ENCODE measurements around the gene RBPJL. TPM values are rescaled to one million over a fixed set of nuclear protein-coding genes. Genes with fewer than 3 reads are reported as not detected.

The RBPJL gene
- total and polyA plus RNA-seq, 2 of the 8 experiments (the other 6 are each of a cell fraction or from before 2014, with no cell fraction given), result 0.67 to 1.3 TPM

- TF ChIP-seq E2F6 (IDR thresholded peaks at IDR 0.05) (peak; percentile 72), POLR2AphosphoS5 (IDR thresholded peaks at IDR 0.05; ENCODE audit: low read depth, low read length) (no peak), JUN (IDR thresholded peaks at IDR 0.05; ENCODE audit: low read depth, low read length) (no peak), TBP (IDR thresholded peaks at IDR 0.05; ENCODE audit: low read depth, low read length) (peak; percentile 36; the same call in 1 of the 2 replicates), SIX5 (IDR thresholded peaks at IDR 0.05; ENCODE audit: low read depth, low read length) (no peak), CTBP2 (IDR thresholded peaks at IDR 0.05; ENCODE audit: borderline replicate concordance, insufficient read depth, insufficient read length, low read length) (no peak), JUND (IDR thresholded peaks at IDR 0.05; ENCODE audit: low read length) (0 out of 2 replicates have a peak, but pooled peaks have one; percentile 29), BRCA1 (IDR thresholded peaks at IDR 0.05; ENCODE audit: low read depth, low read length) (no peak), PHF8 (conservative IDR thresholded peaks at IDR 0.05; ENCODE audit: low read depth, low read length) (0 out of 2 replicates have a peak, but pooled peaks have one; percentile 30), TCF12 (IDR thresholded peaks at IDR 0.05; ENCODE audit: low read depth, low read length) (peak; percentile 92; the same call in 1 of the 2 replicates), CTCF (IDR thresholded peaks at IDR 0.05; ENCODE audit: control extremely low read depth in 1 of 3, insufficient read depth in 1 of 3, low read depth in 1 of 3, low read length in 3 of 3) (peak; percentile 87 to 96 (median 95)), EGR1 (IDR thresholded peaks at IDR 0.05; ENCODE audit: borderline replicate concordance, low read depth, low read length) (no peak), MAFK (IDR thresholded peaks at IDR 0.05; ENCODE audit: low read depth, low read length) (no peak), ATF2 (IDR thresholded peaks at IDR 0.05; ENCODE audit: low read length) (no peak), KDM1A (IDR thresholded peaks at IDR 0.05; ENCODE audit: borderline replicate concordance, low read length) (no peak), CBX8 (IDR thresholded peaks at IDR 0.05; ENCODE audit: borderline replicate concordance, low read depth, low read length) (no peak), GTF2F1 (IDR thresholded peaks at IDR 0.05; ENCODE audit: borderline replicate concordance, low read depth, low read length) (no peak), HDAC6 (IDR thresholded peaks at IDR 0.05; ENCODE audit: low read depth, low read length) (no peak), EZH2 (IDR thresholded peaks at IDR 0.05; ENCODE audit: low read depth, low read length, severe bottlenecking) (no peak), NRF1 (IDR thresholded peaks at IDR 0.05; ENCODE audit: low read depth, low read length) (no peak)
These were observed 5.1 kb downstream of the RBPJL start (continued) for GRCh38 chr20:45311589-45312211.
